Thyroid gland (tissue), 4 donors: ENCODE results near the gene TGM5. TPM values are rescaled to one million over a fixed set of nuclear protein-coding genes. Genes with fewer than 3 reads are reported as not detected.

Experiments used
- DNase-seq, 2 donors: peaks; one replicate each; pipeline ENCODE4 v3.0.0-alpha.2; 2019
- H3K27ac ChIP-seq, 3 donors: fragments of 200-600 bp; sonication (generic); 1 replicate in 2 of 3; 2 replicates in 1 of 3; pipeline ENCODE4 v1.5.1; 2016 to 2019; ENCODE audit warnings: mild to moderate bottlenecking in 1 of 3, moderate library complexity in 1 of 3
- H3K27me3 ChIP-seq: fragments of 200-600 bp; sonication (generic); one replicate; pipeline ENCODE4 v1.5.1; 2019
- H3K36me3 ChIP-seq, 2 donors: fragments of 200-600 bp; sonication (generic); one replicate each; pipeline ENCODE4 v1.5.1; 2016 to 2019
- H3K4me1 ChIP-seq, 2 donors: fragments of 200-600 bp; sonication (generic); one replicate each; pipeline ENCODE4 v1.5.1; 2017 to 2019
- H3K4me3 ChIP-seq, 3 donors: fragments of 200-600 bp; sonication (generic); replicated peaks in 1 of 3; 1 replicate in 2 of 3; 2 replicates in 1 of 3; pipeline ENCODE4 v1.5.1; 2016; ENCODE audit warnings: mild to moderate bottlenecking in 1 of 3
- H3K9me3 ChIP-seq: fragments of 200-600 bp; sonication (generic); one replicate; pipeline ENCODE4 v1.5.1; 2017
- POLR2A ChIP-seq, 2 donors: fragments of 450-650 bp; IDR thresholded peaks; one replicate each; pipeline ENCODE4 v1.6.1; 2017; ENCODE audit warnings: antibody characterized with exemption in 2 of 2, mild to moderate bottlenecking in 2 of 2, moderate library complexity in 1 of 2
- WGBS, 2 donors: methylation state at CpG; one replicate each; pipeline ENCODE4 v1.1.5; 2017; 5-methylcytosine and 5-hydroxymethylcytosine counted together
- intact Hi-C: fragments of 100-400 bp; cut with DNase I; formaldehyde crosslinking; loops from one replicate; pipeline ENCODE4 v1.15.1; 2023
- small RNA-seq: library from RNA; depleted of rRNA; stranded (forward); fragments of <200 nt; gene quantifications from one replicate; pipeline ENCODE3, GENCODE V24; 2016
- total RNA-seq, 4 donors: library from RNA; depleted of rRNA; stranded (reverse); fragments of >200 nt; gene quantifications; one replicate each; pipeline ENCODE4 v1.2.3, GENCODE V29; 2016
- TF ChIP-seq, protein P1 (sequence below), 6 experiments: fragments of 200-600 bp in 3 of 6; fragments of 450-650 bp in 3 of 6; sonication (generic) in 3 of 6; IDR thresholded peaks; one replicate each; pipeline ENCODE4 v1.5.1; 2016 to 2019; ENCODE audit warnings: antibody characterized with exemption in 6 of 6, mild to moderate bottlenecking in 2 of 6, inconsistent platforms in 1 of 6, moderate library complexity in 1 of 6

The TGM5 gene
- total RNA-seq, 4 donors from 2014 or later: not detected

DNA sequence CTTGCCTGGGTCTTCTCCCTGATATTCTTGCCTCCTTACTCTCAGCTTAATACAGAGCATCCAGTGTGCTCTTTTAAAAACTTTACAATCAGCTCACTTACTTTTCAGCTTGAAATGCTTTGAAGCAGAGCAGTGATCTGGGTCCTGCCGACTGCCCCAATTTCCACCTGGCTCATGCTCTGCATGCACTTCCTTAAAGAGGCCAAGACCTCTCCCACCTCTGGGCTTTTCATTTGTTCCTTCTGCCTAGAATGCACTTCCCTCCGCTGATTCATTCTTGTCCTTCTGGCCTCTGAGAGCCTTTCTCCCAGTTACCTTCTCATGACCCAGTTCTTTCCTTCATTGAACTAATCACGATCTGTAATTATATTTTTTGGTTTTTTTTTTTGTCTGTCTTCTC is 83.5 kb downstream of the TGM5 start:
- 76% methylated on average over 3 of the region's 3 CpGs for WGBS, 2 donors
- DNase-seq: no peak
- H3K27ac ChIP-seq: no peak overlapping the region
- H3K9me3 ChIP-seq: no peaks in the 10 kb centered on the region
- intact Hi-C loops: loop anchor here (10.0 kb wide), 1 partner anchor 48 kb away; the partner anchor contains the start of gene TMEM62
- H3K27me3 ChIP-seq: no peaks in the 10 kb centered on the region
- H3K4me3 ChIP-seq: no peak overlapping the region
- TF ChIP-seq, protein P1, sequence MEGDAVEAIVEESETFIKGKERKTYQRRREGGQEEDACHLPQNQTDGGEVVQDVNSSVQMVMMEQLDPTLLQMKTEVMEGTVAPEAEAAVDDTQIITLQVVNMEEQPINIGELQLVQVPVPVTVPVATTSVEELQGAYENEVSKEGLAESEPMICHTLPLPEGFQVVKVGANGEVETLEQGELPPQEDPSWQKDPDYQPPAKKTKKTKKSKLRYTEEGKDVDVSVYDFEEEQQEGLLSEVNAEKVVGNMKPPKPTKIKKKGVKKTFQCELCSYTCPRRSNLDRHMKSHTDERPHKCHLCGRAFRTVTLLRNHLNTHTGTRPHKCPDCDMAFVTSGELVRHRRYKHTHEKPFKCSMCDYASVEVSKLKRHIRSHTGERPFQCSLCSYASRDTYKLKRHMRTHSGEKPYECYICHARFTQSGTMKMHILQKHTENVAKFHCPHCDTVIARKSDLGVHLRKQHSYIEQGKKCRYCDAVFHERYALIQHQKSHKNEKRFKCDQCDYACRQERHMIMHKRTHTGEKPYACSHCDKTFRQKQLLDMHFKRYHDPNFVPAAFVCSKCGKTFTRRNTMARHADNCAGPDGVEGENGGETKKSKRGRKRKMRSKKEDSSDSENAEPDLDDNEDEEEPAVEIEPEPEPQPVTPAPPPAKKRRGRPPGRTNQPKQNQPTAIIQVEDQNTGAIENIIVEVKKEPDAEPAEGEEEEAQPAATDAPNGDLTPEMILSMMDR (IDR thresholded peaks at IDR 0.05): no peak
- no peak for TF ChIP-seq POLR2A (IDR thresholded peaks at IDR 0.05)
- no peaks in the 10 kb centered on the region for H3K36me3 ChIP-seq
- H3K4me1 ChIP-seq: peaks cover 0 to 8% of the 10 kb centered on the region in 2 donors

Small RNA genes lying within 50 kb of the gene (small RNA-seq; reads per million reads assigned to genes)
- gene RF00019: not detected

Other genes starting within 250 kb of the TGM5 start
- gene UBR1, start 160.9 kb downstream of the TGM5 start, total RNA-seq: 10 to 100 TPM; 39.3 to 50.5 (median 40.8) TPM
- gene TMEM62, start 133.3 kb downstream of the TGM5 start, total RNA-seq: 10 to 100 TPM; 37.1 to 50.0 (median 42.6) TPM
- 100 to 1,000 TPM in 2 of 4 donors, 10 to 100 TPM in 2; 88.7 to 154 (median 110) TPM for gene CCNDBP1, start 81.5 kb downstream of the TGM5 start, total RNA-seq
- not detected for gene EPB42, start 45.9 kb downstream of the TGM5 start, total RNA-seq
- not detected for gene TGM7, start 35.3 kb upstream of the TGM5 start, total RNA-seq
- 10 to 100 TPM in 1 of 4 donors, 1 to 10 TPM in 3; 5.8 to 14.1 (median 6.5) TPM for gene LCMT2, start 63.6 kb upstream of the TGM5 start, total RNA-seq
- 10 to 100 TPM; 18.2 to 22.6 (median 20.3) TPM for gene ZSCAN29, start 104.1 kb upstream of the TGM5 start, total RNA-seq
- gene TUBGCP4, start 104.2 kb upstream of the TGM5 start, total RNA-seq: 10 to 100 TPM; 10.7 to 23.6 (median 17.6) TPM
- gene TP53BP1, start 226.2 kb upstream of the TGM5 start, total RNA-seq: 10 to 100 TPM; 46.4 to 98.0 (median 72.7) TPM